Embryonic facial prominence (tissue), 1 donor: Measurements from ENCODE around the gene RPS13.
"Not testable (repeated sequence)": the region's sequence is repeated elsewhere in the genome, so short reads cannot be mapped to it uniquely, and the experiment has no call there.

Experiments
- DNase-seq: peaks from one replicate; pipeline ENCODE4 v3.0.0-alpha.2; 2016; ENCODE audit errors: extremely low spot score

RPS13 gene

DNA sequence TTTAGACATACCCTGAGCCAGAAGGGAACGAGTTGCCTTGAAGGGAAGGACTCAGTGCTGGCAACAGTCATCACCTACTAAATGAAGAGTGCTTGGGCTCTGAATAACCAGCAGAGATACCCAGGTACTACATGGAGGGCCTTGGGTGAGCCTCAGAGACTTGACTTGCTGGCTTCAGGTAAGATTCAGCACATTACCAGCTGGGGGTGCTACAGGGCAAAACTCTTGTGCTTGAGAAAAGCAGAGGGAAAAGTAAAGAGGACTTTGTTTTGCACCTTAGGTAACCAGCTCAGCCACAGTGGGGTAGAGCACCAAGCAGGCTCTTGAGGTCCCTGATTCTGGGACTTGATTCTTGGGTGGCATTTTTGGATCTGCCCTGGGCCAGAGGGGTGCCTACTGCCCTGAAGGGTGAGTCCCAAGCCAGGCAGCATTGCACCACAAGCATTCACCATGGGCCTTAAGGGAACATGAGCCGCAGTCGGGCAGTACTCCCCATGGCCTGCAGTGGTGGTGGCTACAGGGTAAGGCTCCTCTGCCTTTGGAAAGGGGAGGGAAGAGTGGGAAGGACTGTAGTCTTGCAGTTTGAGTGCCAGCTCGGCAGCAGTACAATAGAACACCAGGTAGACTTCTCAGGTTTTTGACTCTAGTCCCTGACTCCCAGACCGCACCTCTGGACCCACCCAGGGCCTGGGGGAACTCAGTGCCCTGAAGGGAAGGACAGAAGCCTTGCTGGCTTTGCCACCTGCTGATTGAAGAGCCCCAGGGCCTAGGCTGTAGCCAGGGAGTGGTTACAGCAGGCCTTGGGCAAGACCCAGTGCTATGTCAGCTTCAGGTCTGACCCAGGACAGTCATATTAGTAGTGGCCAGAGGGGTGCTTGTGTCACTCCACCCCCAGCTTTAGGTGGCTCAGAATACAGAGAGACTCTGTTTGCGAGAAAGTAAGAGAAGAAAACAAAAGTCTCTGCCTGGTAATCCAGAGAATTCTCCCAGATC lies 40.5 kb downstream of the RPS13 start:
- DNase-seq, result no peak

DNA sequence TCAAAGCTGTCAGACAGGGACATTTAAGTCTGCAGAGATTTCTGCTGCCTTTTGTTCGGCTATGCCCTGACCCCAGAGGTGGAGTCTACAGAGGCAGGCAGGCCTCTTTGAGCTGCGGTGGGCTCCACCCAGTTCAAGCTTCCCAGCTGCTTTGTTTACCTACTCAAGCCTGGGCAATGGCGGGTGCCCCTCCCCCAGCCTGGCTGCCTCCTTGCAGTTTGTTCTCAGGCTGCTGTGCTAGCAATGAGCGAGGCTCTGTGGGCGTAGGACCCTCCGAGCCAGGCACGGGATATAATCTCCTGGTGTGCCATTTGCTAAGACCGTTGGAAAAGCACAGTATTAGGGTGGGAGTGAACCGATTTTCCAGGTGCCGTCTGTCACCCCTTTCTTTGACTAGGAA lies 43.4 kb downstream of the RPS13 start:
- not testable (repeated sequence) for DNase-seq

DNA sequence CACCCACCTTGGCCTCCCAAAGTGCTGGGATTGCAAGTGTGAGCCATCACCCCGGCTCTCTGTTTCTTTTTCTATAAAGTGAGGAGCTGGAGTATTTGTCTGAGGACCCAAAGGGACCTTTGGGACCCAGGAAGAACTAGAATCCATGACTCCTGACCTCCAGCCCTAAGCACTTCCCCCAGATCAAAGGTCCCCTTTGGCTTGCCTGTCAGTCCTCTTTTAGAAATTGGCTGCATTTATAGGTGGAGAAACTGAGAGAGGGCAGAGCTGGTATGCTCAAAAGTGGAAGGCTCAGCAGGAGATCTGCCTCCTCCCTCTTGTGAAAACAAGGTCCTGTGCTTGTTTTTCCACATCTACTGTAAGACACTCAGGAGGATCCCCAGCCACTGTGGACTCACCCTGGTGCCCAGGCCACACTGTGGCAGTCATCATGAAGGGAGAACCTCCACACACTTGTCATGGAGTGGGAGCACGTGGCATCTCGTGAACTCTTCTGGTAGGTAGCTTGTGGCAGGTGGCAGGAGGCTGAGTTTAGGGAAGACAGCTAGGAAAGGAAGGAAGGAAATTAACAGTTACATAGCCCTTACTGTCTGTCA lies 50.9 kb downstream of the RPS13 start:
- DNase-seq, result no peak

DNA sequence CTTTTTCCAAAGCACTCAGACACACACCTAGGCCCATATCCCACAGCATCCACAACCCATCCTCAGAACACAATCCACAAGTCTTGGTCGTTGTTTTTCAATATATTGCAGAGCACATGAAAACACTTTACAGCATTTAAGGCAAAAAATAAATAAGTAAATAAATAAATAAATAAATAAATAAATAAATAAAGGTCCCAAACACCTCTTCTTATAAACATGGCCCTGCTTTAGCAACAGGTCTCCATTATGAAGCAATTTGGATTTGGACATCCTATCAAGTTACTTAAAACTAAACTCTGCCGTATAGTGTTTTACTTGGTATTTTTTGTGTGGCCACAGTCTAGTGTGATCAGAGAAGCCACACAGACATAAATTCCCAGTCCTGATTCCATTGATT lies 52.5 kb downstream of the RPS13 start:
- no peak for DNase-seq
